ENCODE results near the gene MROH9.

GRCh38 chr1:170964506-170964905 is 29.2 kb downstream of the MROH9 start:
- no peak for TF ChIP-seq EZH2phosphoT487 (IDR thresholded peaks at IDR 0.05; ENCODE audit: insufficient read depth, low read depth)
- no peak for TF ChIP-seq EZH2 (IDR thresholded peaks at IDR 0.05; ENCODE audit: insufficient read depth, poor library complexity, severe bottlenecking)
